ENCODE measurements around the gene CSRNP3. TPM values are rescaled to one million over a fixed set of nuclear protein-coding genes. Genes with fewer than 3 reads are reported as not detected.

The CSRNP3 gene
- polyA plus RNA-seq, 2 of the 4 experiments (the other 2 are of a cell fraction) = 0.05 to 0.25 TPM

GRCh38 chr2:165640247-165640929 lies 170.9 kb downstream of the CSRNP3 start:
- ChIA-PET POLR2A (no interaction called here), CTCF (no interaction called here)
- ATAC-seq (no peak), DNase-seq (ENCODE audit: low read depth in 1 of 2, low spot score in 1 of 2) (no peak), FAIRE-seq (no peak)
- Histone ChIP-seq H3K4me3 (no peak overlapping the region), H3K4me1 (no peaks in the 10 kb centered on the region), H3K4me2 (no peak overlapping the region), H3K9me3 (no peaks in the 10 kb centered on the region), H3K27ac (no peak overlapping the region)
- whole genome bisulfite sequencing (ENCODE audit: missing lambda C conversion rate) = 29% methylated on average over 3 of the region's 3 CpGs
- TF ChIP-seq CBX8 (IDR thresholded peaks at IDR 0.05) (no peak), MAFK (IDR thresholded peaks at IDR 0.05; ENCODE audit: partially characterized antibody) (no peak), FOSB (CRISPR knock-in tag; IDR thresholded peaks at IDR 0.05) (no peak), USF2 (IDR thresholded peaks at IDR 0.05) (no peak), ESRRA (IDR thresholded peaks at IDR 0.05; ENCODE audit: borderline replicate concordance, low read length) (no peak), BCL3 (IDR thresholded peaks at IDR 0.05) (no peak), CTCF (IDR thresholded peaks at IDR 0.05) (no peak), E2F6 (IDR thresholded peaks at IDR 0.05; ENCODE audit: borderline replicate concordance, low read depth) (no peak), TP53 (CRISPR knock-in tag; IDR thresholded peaks at IDR 0.05) (no peak)

GRCh38 chr2:165645930-165646831 lies 176.7 kb downstream of the CSRNP3 start:
- no peak for TF ChIP-seq HOXA7 (CRISPR knock-in tag; IDR thresholded peaks at IDR 0.05)
- TF ChIP-seq NFE2L2 (conservative IDR thresholded peaks at IDR 0.05; ENCODE audit: low read length) = no peak
- TF ChIP-seq TFCP2L1 (CRISPR knock-in tag; IDR thresholded peaks at IDR 0.05) = no peak
- no peak for TF ChIP-seq CHD4 (IDR thresholded peaks at IDR 0.05; ENCODE audit: borderline replicate concordance)
- no peak for TF ChIP-seq FOSL2 (IDR thresholded peaks at IDR 0.05)
- no peak for TF ChIP-seq FOSL2 (CRISPR knock-in tag; IDR thresholded peaks at IDR 0.05)
- TF ChIP-seq MAX (IDR thresholded peaks at IDR 0.05) = no peak
- TF ChIP-seq SMC3 (IDR thresholded peaks at IDR 0.05) = no peak
- TF ChIP-seq MYC (IDR thresholded peaks at IDR 0.05; ENCODE audit: borderline replicate concordance, low read length) = no peak
- TF ChIP-seq ZFP36 (IDR thresholded peaks at IDR 0.05; ENCODE audit: borderline replicate concordance, partially characterized antibody) = no peak
- TF ChIP-seq CBX8 (IDR thresholded peaks at IDR 0.05) = no peak
- no peak for TF ChIP-seq TP53 (CRISPR knock-in tag; IDR thresholded peaks at IDR 0.05)
- no peak for TF ChIP-seq CHD2 (IDR thresholded peaks at IDR 0.05; ENCODE audit: low read length, partially characterized antibody)
- no peak for TF ChIP-seq ESRRA (IDR thresholded peaks at IDR 0.05; ENCODE audit: borderline replicate concordance, low read length)
- TF ChIP-seq CEBPB (IDR thresholded peaks at IDR 0.05) = no peak
- H3K4me3 ChIP-seq = no peak overlapping the region
- DNase-seq (ENCODE audit: low read depth in 1 of 2, low spot score in 1 of 2) (no peak), ATAC-seq (no peak), FAIRE-seq (no peak)
- no peaks in the 10 kb centered on the region for H3K4me1 ChIP-seq
- H3K27ac ChIP-seq = no peak overlapping the region
- WGBS (ENCODE audit: missing lambda C conversion rate) = 43% methylated on average over 7 of the region's 7 CpGs
- CTCF ChIA-PET = no interaction called here
- H3K9me3 ChIP-seq = no peaks in the 10 kb centered on the region; the same call in 2 of the 3 replicates
- no peak overlapping the region for H3K4me2 ChIP-seq
- POLR2A ChIA-PET = no interaction called here
